ENCODE results near the gene KRT74.

DNA sequence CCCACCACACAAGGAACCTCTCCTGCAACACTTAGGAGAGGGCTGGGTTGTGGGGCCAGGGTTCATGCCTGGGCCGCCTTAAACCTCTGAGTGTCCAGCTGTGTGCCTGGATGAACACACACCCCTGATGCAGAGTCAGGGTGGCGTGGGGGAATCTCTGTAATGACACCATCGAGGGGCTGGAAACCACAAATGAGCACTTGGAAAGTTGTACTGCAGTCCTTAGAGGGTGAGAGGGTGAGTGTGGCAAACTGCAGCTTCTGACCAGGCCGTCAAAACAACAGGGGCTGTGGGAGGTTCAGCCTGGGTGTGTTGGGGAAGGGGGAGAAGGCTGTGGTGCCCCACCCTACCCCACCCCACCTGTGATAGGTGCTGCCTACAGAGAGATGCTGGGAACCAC, 41.0 kb downstream of the KRT74 start:
- no peak for TF ChIP-seq POLR2AphosphoS5 (IDR thresholded peaks at IDR 0.05; ENCODE audit: low read depth, low read length)
- no peak for TF ChIP-seq TAF1 (IDR thresholded peaks at IDR 0.05; ENCODE audit: borderline replicate concordance, insufficient read depth, low read length)
- TF ChIP-seq SIN3A (IDR thresholded peaks at IDR 0.05; ENCODE audit: borderline replicate concordance, insufficient read depth, low read length): no peak

Data from PFSK-1 (cell line).